ENCODE measurements around the gene ERN2. TPM values are rescaled to one million over a fixed set of nuclear protein-coding genes. Genes with fewer than 3 reads are reported as not detected.

The ERN2 gene
- 1.00 and 1.2 TPM in 2 replicates for total RNA-seq (2011; cell fraction: chromatin; rRNA removed; ENCODE audit: low replicate concordance)
- 9.5 and 13.8 TPM in 2 replicates for total RNA-seq (2011; cell fraction: nucleolus; rRNA removed)
- 10.4 and 24.5 TPM in 2 replicates for total RNA-seq (2011; cell fraction: nucleoplasm; rRNA removed)
- total RNA-seq (2014; rRNA removed) (1.5 and 2.1 TPM in 2 replicates), total RNA-seq (2014; rRNA removed; fragmentation: Illumina TruSeq; extraction: Trizol) (0.67 and 0.69 TPM in 2 replicates), total RNA-seq (2015; rRNA removed; fragmentation: Illumina TruSeq; extraction: Trizol) (1.0 TPM in 1 of 2 replicates, not detected in the other), total RNA-seq (2021) (0.22 and 0.36 TPM in 2 replicates), polyA plus RNA-seq (2011; rRNA removed) (0.12 and 0.33 TPM in 2 replicates), polyA plus RNA-seq (2014; fragmentation: Illumina TruSeq; extraction: Trizol) (not detected in 2 replicates), polyA plus RNA-seq (2014; fragmentation: Nextera tagmentation; extraction: Ambion mirVana) (not detected), polyA plus RNA-seq (2014; rRNA removed) (0.07 TPM in 1 of 2 replicates, not detected in the other), polyA minus RNA-seq (2011; rRNA and poly(A)+ RNA removed) (8.3 and 11.8 TPM in 2 replicates), Bru-seq, nascent RNA (percentile 23 among the genes with signal in this experiment), BruChase-seq, experiment 1, labeled RNA remaining after a 2-hour chase (percentile 4 among the genes with signal in this experiment), BruChase-seq, experiment 2, labeled RNA remaining after a 6-hour chase (percentile 8 among the genes with signal in this experiment)
- 0.12 TPM in 1 of 2 replicates, not detected in the other for polyA plus RNA-seq (2011; cell fraction: cytosol; rRNA removed)
- polyA plus RNA-seq (2011; cell fraction: nucleus; rRNA removed) = 0.35 and 0.41 TPM in 2 replicates
- polyA plus RNA-seq (2012) = 0.01 and 0.24 TPM in 2 replicates
- polyA minus RNA-seq (2011; cell fraction: cytosol; rRNA and poly(A)+ RNA removed) = 5.3 TPM in 1 of 2 replicates, not detected in the other
- polyA minus RNA-seq (2011; cell fraction: nucleus; rRNA and poly(A)+ RNA removed) = 4.4 and 7.6 TPM in 2 replicates
- long read RNA-seq, experiment 1 = 0 reads
- long read RNA-seq, experiment 2 = 0 reads
- long read RNA-seq, experiment 3 = 0 reads

- FAIRE-seq (no peak), ATAC-seq (peak; percentile 84), DNase-seq (ENCODE audit: extremely low read depth in 1 of 4, low spot score in 3 of 4) (peak in 2 of 4 experiments; percentile 37 to 50)
- H3K27me3 ChIP-seq (ENCODE audit: control insufficient read depth in 2 of 2, insufficient read depth in 2 of 2, low read length in 2 of 2) = peaks cover 0 to 10% of the 10 kb centered on the region in 2 experiments; a peak in 2 of 5 replicates
- no peak within 1 kb of the TSS for H2AFZ ChIP-seq (ENCODE audit: low read depth, low read length)
- no peaks in the 10 kb centered on the region for H3K9me1 ChIP-seq (ENCODE audit: control insufficient read depth, insufficient read depth, low read length)
- no peak within 1 kb of the TSS for H3K27ac ChIP-seq (ENCODE audit: extremely low read depth, low read depth, low read length)
- WGBS (ENCODE audit: insufficient coverage, low coverage, missing lambda C conversion rate) = 19% methylated on average over 23 of the region's 37 CpGs
- intact Hi-C loops (cut with micrococcal nuclease) (no loop called here), in situ Hi-C loops (cut with MboI) (no loop called here)
- H3K4me3 ChIP-seq = no peak within 1 kb of the TSS
- BruUV-seq (replicated peaks) = no TSS peak
- CTCF ChIA-PET (ENCODE audit: low intra/inter-chr PET ratio) = no interaction called here
- H3K4me1 ChIP-seq (replicated peaks in 1 of 2; ENCODE audit: control insufficient read depth in 2 of 2, insufficient read depth in 2 of 2, low read length in 2 of 2) = peaks cover 0 to 11% of the 10 kb centered on the region in 2 experiments; a peak in 2 of 5 replicates
- H3K4me2 ChIP-seq (ENCODE audit: insufficient read depth, low read length) = no peak within 1 kb of the TSS
- POLR2A ChIA-PET = interaction anchor here (1.4 kb wide), 1 partner anchor 12 kb away, joined by 4 read pairs; no protein-coding TSS in a partner anchor
- H3K9ac ChIP-seq (ENCODE audit: insufficient read depth in 1 of 2, low read depth in 2 of 2, low read length in 2 of 2) = peak within 1 kb of the TSS in 1 of 2 experiments; percentile 51; a peak in 2 of 4 replicates
- no peaks in the 10 kb centered on the region for H3K36me3 ChIP-seq (ENCODE audit: control insufficient read depth, insufficient read depth, low read length)
- H4K20me1 ChIP-seq (replicated peaks; ENCODE audit: control insufficient read depth, insufficient read depth, low read length) = no peaks in the 10 kb centered on the region
- no peaks in the 10 kb centered on the region for H3K79me2 ChIP-seq (ENCODE audit: control insufficient read depth, insufficient read depth, low read length)
- no peaks in the 10 kb centered on the region for H3K9me3 ChIP-seq (replicated peaks; ENCODE audit: control insufficient read depth, insufficient read depth, low read depth, low read length)
- TF ChIP-seq MAZ (CRISPR knock-in tag; conservative IDR thresholded peaks at IDR 0.05 in 1 of 2, IDR thresholded peaks at IDR 0.05 in 1 of 2) = no peak
- no peak for TF ChIP-seq ETS1 (conservative IDR thresholded peaks at IDR 0.05; ENCODE audit: control insufficient read depth, low read depth, low read length)
- no peak for TF ChIP-seq WHSC1 (IDR thresholded peaks at IDR 0.05; ENCODE audit: low read length)
- TF ChIP-seq ARID3A (IDR thresholded peaks at IDR 0.05; ENCODE audit: borderline replicate concordance, low read depth, low read length) = no peak
- no peak for TF ChIP-seq SP2 (IDR thresholded peaks at IDR 0.05; ENCODE audit: extremely low read depth, low read depth, low read length, poor library complexity, severe bottlenecking)
- TF ChIP-seq E2F6 (IDR thresholded peaks at IDR 0.05; ENCODE audit: borderline replicate concordance in 1 of 2, extremely low read depth in 1 of 2, insufficient read depth in 1 of 2, insufficient read length in 1 of 2, low read depth in 1 of 2, low read length in 1 of 2, poor library complexity in 1 of 2, severe bottlenecking in 1 of 2) = no peak
- TF ChIP-seq HCFC1 (IDR thresholded peaks at IDR 0.05; ENCODE audit: low read depth, low read length) = no peak
- no peak for TF ChIP-seq USF2 (CRISPR knock-in tag; IDR thresholded peaks at IDR 0.05)
- no peak for TF ChIP-seq SNRNP70 (optimal IDR thresholded peaks at IDR 0.05; ENCODE audit: low read depth, low read length)
- no peak for TF ChIP-seq CBX2 (IDR thresholded peaks at IDR 0.05; ENCODE audit: insufficient read depth, low read length, poor library complexity, severe bottlenecking)
- TF ChIP-seq STAG1 (CRISPR knock-in tag; IDR thresholded peaks at IDR 0.05; ENCODE audit: borderline replicate concordance) = no peak
- TF ChIP-seq SIN3B (IDR thresholded peaks at IDR 0.05; ENCODE audit: low read depth) = no peak
Observed at GRCh38 chr16:23712976-23713375, at the start of gene ERN2. TSS of gene ERN2 (minus strand) at chr16:23713222. CDS start at chr16:23713187, 35 bp downstream.
